A549 (cell line): ENCODE results near the gene SPATS2. TPM values are rescaled to one million over a fixed set of nuclear protein-coding genes. Genes with fewer than 3 reads are reported as not detected.

ENCODE experiments used
- ATAC-seq, 2 experiments: fragments of 200-7000 bp in 1 of 2; fragments of >200 bp in 1 of 2; cut with Nextera tagmentation in 1 of 2; cut with Tn5 transposase in 1 of 2; 3 replicates each; pipeline versions ENCODE4 v1.8.0 to v1.9.1; 2018 to 2020; ENCODE audit warnings: mild to moderate bottlenecking in 1 of 2, moderate library complexity in 1 of 2
- CTCF ChIA-PET: fragments of 300-600 bp; sonication (Branson Sonifier 250); formaldehyde crosslinking; extraction: SDS; loops from one replicate; lab custom pipeline; 2021; ENCODE audit warnings: antibody characterized with exemption, inconsistent platforms; lab: Yijun Ruan, JAX
- POLR2A ChIA-PET: fragments of 350-600 bp; formaldehyde crosslinking; extraction: SDS; loops from one replicate; lab custom pipeline; 2021; ENCODE audit warnings: antibody characterized with exemption, inconsistent platforms; lab: Yijun Ruan, JAX
- DNase-seq, 2 experiments: peaks; one replicate each; pipeline versions ENCODE4 v3.0.0 to v3.0.0-alpha.2; 2011 to 2016; ENCODE audit warnings: low read depth in 1 of 2, low spot score in 1 of 2
- FAIRE-seq: peaks from 2 replicates; lab custom pipeline; 2011; peaks lifted over from hg19 to GRCh38; lab: Jason Lieb, UNC
- H3K27ac ChIP-seq, 2 experiments: fragments of >200 bp; sonication (Bioruptor Twin); formaldehyde crosslinking; 3 replicates each; pipeline ENCODE4 v1.5.1; 2016 to 2017
- H3K4me1 ChIP-seq: fragments of >200 bp; sonication (Bioruptor Twin); formaldehyde crosslinking; 3 replicates; pipeline ENCODE4 v1.6.1; 2016
- H3K4me2 ChIP-seq: fragments of >200 bp; sonication (Bioruptor Twin); formaldehyde crosslinking; 3 replicates; pipeline ENCODE4 v1.6.1; 2016
- H3K4me3 ChIP-seq: fragments of >200 bp; sonication (Bioruptor Twin); formaldehyde crosslinking; 3 replicates; pipeline ENCODE4 v1.5.1; 2016
- H3K9me3 ChIP-seq: fragments of >200 bp; sonication (Bioruptor Twin); formaldehyde crosslinking; 3 replicates; pipeline ENCODE4 v1.6.1; 2016
- ATOH8 ChIP-seq: fragments of 250-450 bp; sonication (Bioruptor Pico); IDR thresholded peaks from 2 replicates; pipeline ENCODE4 v1.5.0; 2020; ENCODE audit warnings: low read depth, mild to moderate bottlenecking, moderate library complexity
- HEYL ChIP-seq: fragments of 250-450 bp; sonication (Bioruptor Pico); IDR thresholded peaks from 2 replicates; pipeline ENCODE4 v1.8.0; 2021; ENCODE audit warnings: mild to moderate bottlenecking, moderate library complexity
- HOXA7 ChIP-seq: fragments of 250-450 bp; sonication (Bioruptor Pico); IDR thresholded peaks from 2 replicates; pipeline ENCODE4 v1.5.0; 2020; ENCODE audit warnings: mild to moderate bottlenecking, moderate library complexity
- HOXB13 ChIP-seq: fragments of 250-450 bp; sonication (Bioruptor Pico); IDR thresholded peaks from 2 replicates; pipeline ENCODE4 v1.5.0; 2020; ENCODE audit warnings: low read depth, mild to moderate bottlenecking, moderate library complexity
- KDM1A ChIP-seq: fragments of 200-600 bp; sonication (generic); IDR thresholded peaks from 2 replicates; pipeline ENCODE4 v1.6.1; 2016; ENCODE audit warnings: low read depth, mild to moderate bottlenecking
- KDM5A ChIP-seq: fragments of 200-600 bp; sonication (generic); IDR thresholded peaks from 2 replicates; pipeline ENCODE4 v1.6.1; 2016; ENCODE audit warnings: antibody characterized with exemption, mild to moderate bottlenecking
- MAFK ChIP-seq: fragments of 450-650 bp; IDR thresholded peaks from 2 replicates; pipeline ENCODE4 v1.6.1; 2014; ENCODE audit not compliant: partially characterized antibody
- MAZ ChIP-seq: fragments of 150-350 bp; IDR thresholded peaks from 2 replicates; pipeline ENCODE4 v1.6.1; 2014; ENCODE audit warnings: antibody characterized with exemption, low read depth, low read length, borderline replicate concordance
- PHF8 ChIP-seq: fragments of 200-600 bp; sonication (generic); IDR thresholded peaks from 2 replicates; pipeline ENCODE4 v1.6.1; 2016; ENCODE audit warnings: low read depth, mild to moderate bottlenecking, antibody characterized with exemption, moderate library complexity, borderline replicate concordance
- POLR2A ChIP-seq: IDR thresholded peaks from 2 replicates; pipeline ENCODE4 v1.6.1; 2012; ENCODE audit warnings: mild to moderate bottlenecking, low read length
- RCOR1 ChIP-seq: fragments of 150-350 bp; IDR thresholded peaks from 2 replicates; pipeline ENCODE4 v1.6.1; 2014; ENCODE audit warnings: antibody characterized with exemption, low read length, low read depth
- REST ChIP-seq: fragments of 200-600 bp; sonication (generic); IDR thresholded peaks from 2 replicates; pipeline ENCODE4 v1.6.1; 2016; ENCODE audit warnings: antibody characterized with exemption, mild to moderate bottlenecking, moderate library complexity
- RFX5 ChIP-seq: fragments of 450-650 bp; IDR thresholded peaks from 2 replicates; pipeline ENCODE4 v1.7.1; 2014; ENCODE audit warnings: antibody characterized with exemption, mild to moderate bottlenecking, moderate library complexity
- RNF2 ChIP-seq: fragments of 200-600 bp; sonication (generic); IDR thresholded peaks from 2 replicates; pipeline ENCODE4 v1.6.1; 2016; ENCODE audit warnings: low read depth, mild to moderate bottlenecking, antibody characterized with exemption, moderate library complexity, borderline replicate concordance
- SREBF2 ChIP-seq: fragments of 450-650 bp; IDR thresholded peaks from 2 replicates; pipeline ENCODE4 v1.6.1; 2014; ENCODE audit warnings: mild to moderate bottlenecking, moderate library complexity
- TFCP2L1 ChIP-seq: fragments of 250-450 bp; sonication (Bioruptor Pico); IDR thresholded peaks from 2 replicates; pipeline ENCODE4 v1.5.0; 2021; ENCODE audit warnings: mild to moderate bottlenecking
- TP53 ChIP-seq: fragments of 250-450 bp; sonication (Bioruptor Pico); IDR thresholded peaks from 2 replicates; pipeline ENCODE4 v1.5.0; 2021; ENCODE audit warnings: mild to moderate bottlenecking, moderate library complexity
- ZNF302 ChIP-seq: fragments of 250-450 bp; sonication (Bioruptor Pico); IDR thresholded peaks from 2 replicates; pipeline ENCODE4 v1.9.0; 2021; ENCODE audit warnings: inconsistent platforms, mild to moderate bottlenecking, moderate library complexity
- WGBS: methylation state at CpG from one replicate; pipeline ENCODE4 v1.1.6; 2017; ENCODE audit errors: missing lambda C conversion rate; 5-methylcytosine and 5-hydroxymethylcytosine counted together
- polyA plus RNA-seq, 4 experiments: library from polyadenylated mRNA; depleted of rRNA in 3 of 4; stranded (reverse); fragments of >200 nt; fragmentation: RNase III in 1 of 4; extraction: RNeasy Plus Mini Kit Qiagen cat#74134 plus additional on column Dnase treatment in 1 of 4; gene quantifications; 2 replicates in 3 of 4; 3 replicates in 1 of 4; pipeline ENCODE4 v1.2.3, GENCODE V29; 2011 to 2017

SPATS2 gene
- polyA plus RNA-seq, 2 of the 4 experiments (the other 2 are of a cell fraction), result 37.7 to 154 TPM

- Histone ChIP-seq H3K4me2 (no peak overlapping the region), H3K27ac (no peak overlapping the region), H3K4me1 (no peaks in the 10 kb centered on the region), H3K9me3 (no peaks in the 10 kb centered on the region), H3K4me3 (no peak overlapping the region)
- no peak for ATAC-seq
- no peak for FAIRE-seq
- 89% methylated on average over 3 of the region's 3 CpGs for WGBS
- no peak for DNase-seq
- no peak for TF ChIP-seq POLR2A
- no peak for TF ChIP-seq ZNF302 (CRISPR knock-in tag)
- no peak for TF ChIP-seq ATOH8 (CRISPR knock-in tag)
- no peak for TF ChIP-seq RCOR1
- no peak for TF ChIP-seq HOXA7
- no peak for TF ChIP-seq REST
- no peak for TF ChIP-seq KDM5A
- TF ChIP-seq TFCP2L1 (CRISPR knock-in tag), result no peak
- TF ChIP-seq HEYL (CRISPR knock-in tag), result no peak
- POLR2A ChIA-PET, result interaction anchor here (1.3 kb wide), 1 partner anchor 21 kb away, joined by 6 read pairs; the partner anchor contains the start of gene MCRS1
- CTCF ChIA-PET, result interaction anchor here (0.6 to 6.8 kb wide), 9 partner anchors 10 to 250 kb away, joined by 3 to 56 read pairs (median 3); no protein-coding TSS in a partner anchor
Observed at GRCh38 chr12:49546481-49546880, 179.2 kb downstream of the SPATS2 start.

GRCh38 chr12:49547090-49547690 is 179.9 kb downstream of the SPATS2 start:
- TF ChIP-seq MAFK, result no peak
- TF ChIP-seq TFCP2L1 (CRISPR knock-in tag), result no peak
- no peak for TF ChIP-seq ZNF302 (CRISPR knock-in tag)
- TF ChIP-seq HOXA7, result no peak
- TF ChIP-seq RFX5, result no peak
- POLR2A ChIA-PET, result no interaction called here
- CTCF ChIA-PET, result interaction anchor here (1.3 to 6.8 kb wide), 5 partner anchors 10 to 250 kb away, joined by 3 to 56 read pairs (median 7); no protein-coding TSS in a partner anchor
- 50% methylated on average over 7 of the region's 7 CpGs for WGBS
- Histone ChIP-seq H3K4me2 (no peak overlapping the region), H3K4me1 (no peaks in the 10 kb centered on the region), H3K4me3 (no peak overlapping the region), H3K9me3 (no peaks in the 10 kb centered on the region), H3K27ac (no peak overlapping the region)
- no peak for DNase-seq
- no peak for ATAC-seq
- no peak for FAIRE-seq

- ChIA-PET CTCF (interaction anchor here (0.6 to 6.4 kb wide), 3 partner anchors 32 to 194 kb away, joined by 3 to 38 read pairs (median 3); no protein-coding TSS in a partner anchor), POLR2A (no interaction called here)
- FAIRE-seq (no peak), DNase-seq (no peak), ATAC-seq (no peak)
- 83% methylated on average over 8 of the region's 8 CpGs for WGBS
- no peak overlapping the region for H3K27ac ChIP-seq
- H3K4me3 ChIP-seq, result no peak overlapping the region
- no peaks in the 10 kb centered on the region for H3K9me3 ChIP-seq
- no peak for TF ChIP-seq SREBF2
- no peak for TF ChIP-seq MAZ
- TF ChIP-seq PHF8, result no peak
- TF ChIP-seq HOXB13 (CRISPR knock-in tag), result no peak
- TF ChIP-seq KDM1A, result no peak
- no peak for TF ChIP-seq HEYL (CRISPR knock-in tag)
- TF ChIP-seq RNF2, result no peak
- no peak for TF ChIP-seq TP53 (CRISPR knock-in tag)
- H3K4me2 ChIP-seq, result no peak overlapping the region
- no peaks in the 10 kb centered on the region for H3K4me1 ChIP-seq
Observed at GRCh38 chr12:49548481-49548821, 181.2 kb downstream of the SPATS2 start.
